ENCODE results near the gene SPAG17.

SPAG17 gene

GRCh38 chr1:118047650-118048224 lies 137.3 kb downstream of the SPAG17 start:
- DNase-seq: no peak

GRCh38 chr1:118047006-118047649 lies 137.9 kb downstream of the SPAG17 start:
- no peak for DNase-seq

GRCh38 chr1:118043624-118044023 lies 141.4 kb downstream of the SPAG17 start:
- DNase-seq: no peak

- no peak for DNase-seq
These were observed 142.5 kb downstream of the SPAG17 start for GRCh38 chr1:118042501-118042900.

- no peak for DNase-seq
These were observed 145.9 kb downstream of the SPAG17 start for GRCh38 chr1:118039170-118039569.

- no peak for DNase-seq
These were observed 152.1 kb downstream of the SPAG17 start for GRCh38 chr1:118032883-118033282.

- DNase-seq: no peak
These were observed 156.8 kb downstream of the SPAG17 start for GRCh38 chr1:118028267-118028666.

GRCh38 chr1:118023199-118023598 lies 161.8 kb downstream of the SPAG17 start:
- DNase-seq: no peak

GRCh38 chr1:118021668-118022067 lies 163.4 kb downstream of the SPAG17 start:
- DNase-seq: no peak

- DNase-seq: no peak
These were observed 167.0 kb downstream of the SPAG17 start for GRCh38 chr1:118018060-118018459.

GRCh38 chr1:118013938-118014337 lies 171.1 kb downstream of the SPAG17 start:
- no peak for DNase-seq

- DNase-seq: no peak
These were observed 171.7 kb downstream of the SPAG17 start for GRCh38 chr1:118013336-118013735.

GRCh38 chr1:118012515-118013124 lies 172.4 kb downstream of the SPAG17 start:
- DNase-seq: no peak

- no peak for DNase-seq
These were observed 177.0 kb downstream of the SPAG17 start for GRCh38 chr1:118008011-118008410.

- no peak for DNase-seq
These were observed 177.6 kb downstream of the SPAG17 start for GRCh38 chr1:118007391-118007790.

- DNase-seq: no peak
These were observed 180.7 kb downstream of the SPAG17 start for GRCh38 chr1:118004312-118004711.

- DNase-seq: no peak
These were observed 199.1 kb downstream of the SPAG17 start for GRCh38 chr1:117985973-117986372.

GRCh38 chr1:117985239-117985638 lies 199.8 kb downstream of the SPAG17 start:
- DNase-seq: no peak

- no peak for DNase-seq
These were observed 203.4 kb downstream of the SPAG17 start for GRCh38 chr1:117981455-117982192.

GRCh38 chr1:117976381-117976780 lies 208.6 kb downstream of the SPAG17 start:
- DNase-seq: no peak

GRCh38 chr1:117971777-117972176 lies 213.3 kb downstream of the SPAG17 start:
- DNase-seq: no peak

- DNase-seq: no peak
These were observed 214.8 kb downstream of the SPAG17 start for GRCh38 chr1:117970252-117970651.

- DNase-seq: no peak
These were observed 217.1 kb downstream of the SPAG17 start for GRCh38 chr1:117967881-117968280.

- peak; percentile 1 for DNase-seq
These were observed 217.6 kb downstream of the SPAG17 start for GRCh38 chr1:117967477-117967876.
